Measurements from ENCODE around the gene KLHL6.

DNA sequence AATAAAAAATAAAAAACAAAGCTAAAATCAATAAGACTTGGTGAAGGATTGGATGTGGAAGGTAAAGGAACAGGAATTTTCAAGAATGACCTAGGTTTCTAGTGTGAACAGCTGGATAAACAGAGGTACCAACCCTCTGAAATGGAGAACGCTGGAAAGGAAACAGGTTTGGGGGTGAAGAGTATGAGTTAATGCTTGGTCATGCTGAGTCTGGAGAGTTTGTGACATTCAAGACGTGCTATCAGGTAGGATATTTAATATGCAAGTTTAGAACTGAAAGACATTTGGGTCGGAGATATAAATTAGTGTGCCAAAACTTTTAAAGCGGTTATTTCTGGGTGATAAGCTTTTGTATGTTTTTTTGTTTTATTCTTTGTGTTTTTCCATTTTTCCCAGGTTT is 11.4 kb upstream of the KLHL6 start:
- TF ChIP-seq, protein P1, sequence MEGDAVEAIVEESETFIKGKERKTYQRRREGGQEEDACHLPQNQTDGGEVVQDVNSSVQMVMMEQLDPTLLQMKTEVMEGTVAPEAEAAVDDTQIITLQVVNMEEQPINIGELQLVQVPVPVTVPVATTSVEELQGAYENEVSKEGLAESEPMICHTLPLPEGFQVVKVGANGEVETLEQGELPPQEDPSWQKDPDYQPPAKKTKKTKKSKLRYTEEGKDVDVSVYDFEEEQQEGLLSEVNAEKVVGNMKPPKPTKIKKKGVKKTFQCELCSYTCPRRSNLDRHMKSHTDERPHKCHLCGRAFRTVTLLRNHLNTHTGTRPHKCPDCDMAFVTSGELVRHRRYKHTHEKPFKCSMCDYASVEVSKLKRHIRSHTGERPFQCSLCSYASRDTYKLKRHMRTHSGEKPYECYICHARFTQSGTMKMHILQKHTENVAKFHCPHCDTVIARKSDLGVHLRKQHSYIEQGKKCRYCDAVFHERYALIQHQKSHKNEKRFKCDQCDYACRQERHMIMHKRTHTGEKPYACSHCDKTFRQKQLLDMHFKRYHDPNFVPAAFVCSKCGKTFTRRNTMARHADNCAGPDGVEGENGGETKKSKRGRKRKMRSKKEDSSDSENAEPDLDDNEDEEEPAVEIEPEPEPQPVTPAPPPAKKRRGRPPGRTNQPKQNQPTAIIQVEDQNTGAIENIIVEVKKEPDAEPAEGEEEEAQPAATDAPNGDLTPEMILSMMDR (IDR thresholded peaks at IDR 0.05; ENCODE audit: insufficient read depth, low read depth, low read length): no peak
- TF ChIP-seq EZH2 (IDR thresholded peaks at IDR 0.05; ENCODE audit: insufficient read depth, low read length): no peak

All from astrocyte (in vitro differentiated cells and primary cell).